Articular chondrocyte of knee joint (primary cell): Measurements from ENCODE around the gene ARF1. TPM values are rescaled to one million over a fixed set of nuclear protein-coding genes. Genes with fewer than 3 reads are reported as not detected.

Source experiments
- small RNA-seq: library from RNA; depleted of rRNA; stranded (forward); fragments of <200 nt; gene quantifications from one replicate; pipeline ENCODE3, GENCODE V24; 2012
- total RNA-seq: library from RNA; depleted of rRNA; stranded (reverse); fragments of >200 nt; gene quantifications from 2 replicates; pipeline ENCODE4 v1.2.3, GENCODE V29; 2012

ARF1 gene
- total RNA-seq: 267 and 269 TPM in 2 replicates

DNA sequence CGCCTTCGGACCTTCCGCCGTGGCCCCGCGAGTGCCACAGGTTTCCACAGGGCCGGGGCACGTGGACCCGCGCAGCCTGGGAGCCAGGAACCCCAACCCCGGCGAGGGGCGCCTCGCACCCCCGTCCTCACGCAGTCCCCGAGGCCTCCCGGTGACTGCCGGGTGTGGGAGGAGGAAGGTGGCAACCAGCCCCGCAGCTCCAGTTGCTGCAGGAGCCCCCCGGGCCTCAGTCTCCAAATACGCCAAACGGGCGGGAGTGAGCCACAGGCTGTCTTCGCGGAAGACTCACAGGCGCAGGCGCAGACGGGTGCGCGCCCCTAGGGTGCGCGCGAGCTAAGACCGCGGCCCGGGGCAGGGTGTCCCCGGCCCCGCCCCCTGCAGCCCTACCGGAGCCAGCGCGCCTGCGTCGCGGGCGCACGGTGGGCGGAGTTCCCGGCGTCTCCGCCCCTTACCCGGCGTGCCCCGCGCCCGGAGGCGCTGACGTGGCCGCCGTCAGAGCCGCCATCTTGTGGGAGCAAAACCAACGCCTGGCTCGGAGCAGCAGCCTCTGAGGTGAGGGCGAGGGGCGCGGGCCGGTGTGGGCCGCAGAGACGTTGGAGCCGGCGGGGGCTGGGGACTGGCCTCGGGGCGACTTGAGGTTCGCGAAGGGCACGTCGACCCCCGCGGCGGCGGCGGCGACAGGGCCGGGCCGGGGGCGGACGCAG, at the start of gene ARF1:
ARF1 (plus strand) TSS at position 495 of the 704 bp plus-strand sequence. CDS start 14,407 bp downstream, outside the sequence.

DNA sequence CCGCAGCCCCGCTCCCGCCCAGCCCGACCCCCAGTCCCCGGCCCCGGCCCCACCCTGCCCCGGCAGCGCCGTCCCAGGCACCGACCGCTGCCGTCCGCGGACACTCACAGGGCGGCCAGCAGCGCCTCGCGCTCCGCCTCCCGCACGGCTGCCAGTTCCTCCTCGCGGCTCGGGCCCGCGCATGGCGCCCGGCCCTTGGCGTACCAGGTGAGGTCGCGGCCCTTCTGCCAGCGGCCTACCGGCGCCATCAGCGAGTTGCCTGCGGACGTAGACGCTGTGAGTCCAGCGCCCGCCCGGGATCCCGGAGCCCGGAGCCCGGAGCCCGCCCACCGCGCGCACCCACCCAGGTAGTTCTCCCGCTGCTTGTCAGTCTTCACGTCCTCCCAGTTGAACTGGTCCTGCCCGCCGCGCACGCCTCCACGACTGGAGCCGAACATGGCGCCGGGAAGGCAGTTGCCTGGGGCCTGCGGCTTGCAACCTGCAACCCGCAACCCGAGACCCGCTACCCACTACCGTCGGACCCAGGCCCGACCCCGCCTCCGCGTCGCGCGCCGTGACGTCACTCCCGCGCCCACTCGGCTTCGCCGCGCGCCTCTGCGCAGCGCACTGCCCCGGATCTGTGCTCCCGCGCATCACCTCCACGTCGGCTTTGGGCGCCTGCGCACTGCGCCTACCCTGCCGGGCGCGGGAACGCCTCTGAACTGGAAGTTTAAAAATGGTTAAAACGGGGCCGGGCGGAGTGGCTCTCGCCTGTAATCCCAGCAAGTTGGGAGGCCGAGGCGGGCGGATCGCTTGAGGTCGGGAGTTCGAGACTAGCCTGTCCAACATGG, 20.5 kb downstream of the ARF1 start, which contains the start of gene C1orf35:
C1orf35 (minus strand) TSS at position 535 of the 830 bp plus-strand sequence; CDS start at position 437, 98 bp downstream.

DNA sequence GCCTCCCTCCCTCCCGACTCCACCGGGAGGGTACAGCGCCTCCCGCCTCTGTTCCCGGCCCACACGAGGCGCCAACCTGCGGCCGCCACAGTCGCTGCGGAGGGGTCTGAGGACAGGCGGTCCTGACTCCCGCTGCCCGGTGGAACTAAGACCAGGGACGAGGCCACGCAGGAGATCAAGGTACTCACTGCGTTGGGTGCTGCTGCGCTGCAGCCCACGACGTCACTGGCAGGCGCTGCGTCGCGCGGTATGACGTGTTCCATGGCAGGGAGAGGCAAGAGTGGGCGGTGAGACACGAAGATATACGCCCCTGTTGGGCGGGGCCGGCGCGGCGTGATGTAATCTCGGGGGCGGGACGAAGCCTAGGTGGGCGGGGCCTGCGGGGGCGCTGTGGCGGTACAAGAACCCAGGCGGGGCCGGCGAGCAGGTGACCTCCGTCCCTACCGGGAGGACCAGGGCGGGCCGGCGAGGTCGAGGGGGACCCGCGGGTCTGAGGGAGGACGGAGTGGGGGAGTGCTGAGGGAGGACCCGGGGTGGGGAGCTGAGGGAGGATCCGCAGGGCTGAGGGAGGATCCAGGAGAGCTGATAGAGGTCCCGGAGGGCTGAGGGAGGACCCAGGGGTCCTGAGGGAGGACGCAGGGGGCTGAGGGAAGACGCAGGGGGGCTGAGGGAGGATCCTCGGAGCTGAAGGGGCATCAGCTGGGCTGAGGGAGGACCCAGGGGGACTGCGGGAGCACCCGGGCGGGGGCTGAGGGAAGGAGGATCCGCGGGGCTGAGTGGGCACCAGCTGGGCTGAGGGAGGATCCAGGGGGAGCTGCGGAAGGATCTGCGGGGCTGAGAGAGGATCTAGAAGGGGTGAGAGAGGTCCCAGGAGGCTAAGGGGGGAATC, 26.8 kb downstream of the ARF1 start, which contains the start of gene MRPL55:
MRPL55 (minus strand) TSS at position 227 of the 889 bp plus-strand sequence. CDS start 1,039 bp downstream, outside the sequence.

DNA sequence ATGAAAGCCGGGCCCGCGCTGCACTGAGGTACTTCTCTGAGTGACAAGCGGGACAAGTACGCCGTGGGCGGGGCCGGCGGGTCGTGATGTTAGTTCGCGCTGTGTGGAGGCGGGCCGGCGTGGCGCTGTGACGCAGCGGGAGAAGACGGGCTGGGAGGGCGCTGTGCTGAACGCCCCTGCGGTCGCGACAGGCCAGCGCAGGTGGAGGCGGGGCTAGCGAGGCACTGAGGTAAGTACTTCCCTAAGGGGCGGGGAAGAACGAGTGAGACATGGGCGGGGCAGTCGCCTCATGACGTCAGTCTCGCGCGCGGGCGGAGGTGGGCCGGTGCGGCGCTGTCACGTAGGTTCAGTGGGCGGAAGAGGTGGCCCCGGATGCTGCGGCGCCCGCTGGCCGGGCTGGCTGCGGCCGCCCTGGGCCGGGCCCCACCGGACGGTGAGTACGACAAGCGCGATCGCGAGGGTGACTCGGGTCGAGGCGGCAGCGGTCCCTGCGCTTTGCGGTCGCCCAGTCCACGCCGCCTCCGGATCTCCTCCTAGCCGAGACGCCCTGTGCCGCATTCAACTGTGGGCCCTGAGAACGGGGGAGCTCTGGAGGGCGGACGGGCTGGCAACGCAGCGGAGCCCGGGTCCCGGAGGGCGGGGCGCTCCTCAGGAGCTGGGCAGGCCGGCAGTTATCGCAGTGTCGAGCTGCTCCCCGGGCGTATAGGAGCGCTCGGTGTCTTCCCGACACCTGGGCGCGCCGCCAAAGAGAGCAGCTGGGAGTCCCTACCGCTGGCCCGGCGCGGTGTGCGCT, 57.6 kb downstream of the ARF1 start, which contains the start of gene GUK1:
GUK1 (plus strand) TSS at position 349 of the 793 bp plus-strand sequence; CDS start at position 373, 24 bp downstream.

Small RNAs within 50 kb of the gene (small RNA-seq; reads per million reads assigned to genes)
- gene AL359510.1: not detected

Other genes with a start within 250 kb of the ARF1 start
- 0.52 and 0.76 TPM in 2 replicates for gene WNT9A, start 134.8 kb upstream of the ARF1 start, total RNA-seq
- gene WNT3A, start 75.7 kb upstream of the ARF1 start, total RNA-seq: not detected in 2 replicates
- 3.4 and 5.6 TPM in 2 replicates for gene C1orf35, start 20.6 kb downstream of the ARF1 start, total RNA-seq
- 27.0 and 29.3 TPM in 2 replicates for gene MRPL55, start 26.6 kb downstream of the ARF1 start, total RNA-seq
- gene GUK1, start 57.6 kb downstream of the ARF1 start, total RNA-seq: 249 and 276 TPM in 2 replicates
- 2.1 TPM in 2 replicates for gene GJC2, start 67.2 kb downstream of the ARF1 start, total RNA-seq
- 4.6 and 4.8 TPM in 2 replicates for gene IBA57, start 83.1 kb downstream of the ARF1 start, total RNA-seq
- gene OBSCN, start 125.3 kb downstream of the ARF1 start, total RNA-seq: 5.0 and 5.9 TPM in 2 replicates